ENCODE results near the gene PTX4.

PTX4 gene

GRCh38 chr16:1450218-1450617 is 38.5 kb downstream of the PTX4 start:
- no peaks in the 10 kb centered on the region for H3K4me1 ChIP-seq (ENCODE audit: insufficient read depth, low read length)
- no peak overlapping the region for H3K9ac ChIP-seq (ENCODE audit: low read depth, low read length)
- H3K9me3 ChIP-seq (ENCODE audit: insufficient read depth, low read depth, low read length): no peaks in the 10 kb centered on the region
- H3K27me3 ChIP-seq (ENCODE audit: insufficient read depth, low read length): no peaks in the 10 kb centered on the region
- no peak overlapping the region for H3K4me3 ChIP-seq (ENCODE audit: low read length)
- H3K36me3 ChIP-seq (ENCODE audit: insufficient read depth, low read depth, low read length): peaks cover 35% of the 10 kb centered on the region
- no peak overlapping the region for H3K27ac ChIP-seq (ENCODE audit: low read length)

GRCh38 chr16:1449201-1449788 is 39.4 kb downstream of the PTX4 start:
- H3K9ac ChIP-seq (ENCODE audit: low read depth, low read length): no peak overlapping the region

GRCh38 chr16:1448536-1449116 is 40.1 kb downstream of the PTX4 start:
- Histone ChIP-seq H3K27me3 (ENCODE audit: insufficient read depth, low read length) (no peaks in the 10 kb centered on the region), H3K27ac (ENCODE audit: low read length) (no peak overlapping the region), H3K4me3 (ENCODE audit: low read length) (no peak overlapping the region), H3K9ac (ENCODE audit: low read depth, low read length) (no peak overlapping the region), H3K9me3 (ENCODE audit: insufficient read depth, low read depth, low read length) (no peaks in the 10 kb centered on the region), H3K4me1 (ENCODE audit: insufficient read depth, low read length) (no peaks in the 10 kb centered on the region), H3K36me3 (ENCODE audit: insufficient read depth, low read depth, low read length) (peaks cover 22% of the 10 kb centered on the region; the same call in 1 of the 2 replicates)

More at GRCh38 chr16:1449201-1449788, 39.4 kb downstream of the PTX4 start:
- Histone ChIP-seq H3K27me3 (ENCODE audit: insufficient read depth, low read length) (no peaks in the 10 kb centered on the region), H3K9me3 (ENCODE audit: insufficient read depth, low read depth, low read length) (no peaks in the 10 kb centered on the region), H3K36me3 (ENCODE audit: insufficient read depth, low read depth, low read length) (peaks cover 29% of the 10 kb centered on the region), H3K4me1 (ENCODE audit: insufficient read depth, low read length) (no peaks in the 10 kb centered on the region), H3K4me3 (ENCODE audit: low read length) (no peak overlapping the region), H3K27ac (ENCODE audit: low read length) (no peak overlapping the region)

GRCh38 chr16:1447965-1448364 is 40.8 kb downstream of the PTX4 start:
- Histone ChIP-seq H3K27me3 (ENCODE audit: insufficient read depth, low read length) (no peaks in the 10 kb centered on the region), H3K4me1 (ENCODE audit: insufficient read depth, low read length) (no peaks in the 10 kb centered on the region), H3K9ac (ENCODE audit: low read depth, low read length) (no peak overlapping the region), H3K36me3 (ENCODE audit: insufficient read depth, low read depth, low read length) (peaks cover 16% of the 10 kb centered on the region; the same call in 1 of the 2 replicates), H3K27ac (ENCODE audit: low read length) (no peak overlapping the region), H3K9me3 (ENCODE audit: insufficient read depth, low read depth, low read length) (no peaks in the 10 kb centered on the region), H3K4me3 (ENCODE audit: low read length) (no peak overlapping the region)

- Histone ChIP-seq H3K4me3 (ENCODE audit: low read length) (no peak overlapping the region), H3K36me3 (ENCODE audit: insufficient read depth, low read depth, low read length) (peaks cover 14% of the 10 kb centered on the region; the same call in 1 of the 2 replicates), H3K9me3 (ENCODE audit: insufficient read depth, low read depth, low read length) (no peaks in the 10 kb centered on the region), H3K27me3 (ENCODE audit: insufficient read depth, low read length) (no peaks in the 10 kb centered on the region), H3K27ac (ENCODE audit: low read length) (no peak overlapping the region), H3K9ac (ENCODE audit: low read depth, low read length) (no peak overlapping the region), H3K4me1 (ENCODE audit: insufficient read depth, low read length) (no peaks in the 10 kb centered on the region)
These were observed 42.3 kb downstream of the PTX4 start for GRCh38 chr16:1446296-1447080.

GRCh38 chr16:1445518-1446203 is 43.1 kb downstream of the PTX4 start:
- Histone ChIP-seq H3K27me3 (ENCODE audit: insufficient read depth, low read length) (no peaks in the 10 kb centered on the region), H3K27ac (ENCODE audit: low read length) (no peak overlapping the region), H3K36me3 (ENCODE audit: insufficient read depth, low read depth, low read length) (peaks cover 6% of the 10 kb centered on the region; the same call in 1 of the 2 replicates), H3K4me3 (ENCODE audit: low read length) (no peak overlapping the region), H3K9me3 (ENCODE audit: insufficient read depth, low read depth, low read length) (no peaks in the 10 kb centered on the region), H3K9ac (ENCODE audit: low read depth, low read length) (no peak overlapping the region), H3K4me1 (ENCODE audit: insufficient read depth, low read length) (no peaks in the 10 kb centered on the region)

- H3K27me3 ChIP-seq (ENCODE audit: insufficient read depth, low read length): no peaks in the 10 kb centered on the region
- no peak overlapping the region for H3K9ac ChIP-seq (ENCODE audit: low read depth, low read length)
- H3K27ac ChIP-seq (ENCODE audit: low read length): no peak overlapping the region
- peaks cover 6% of the 10 kb centered on the region; the same call in 1 of the 2 replicates for H3K36me3 ChIP-seq (ENCODE audit: insufficient read depth, low read depth, low read length)
- no peaks in the 10 kb centered on the region for H3K4me1 ChIP-seq (ENCODE audit: insufficient read depth, low read length)
- H3K4me3 ChIP-seq (ENCODE audit: low read length): no peak overlapping the region
- H3K9me3 ChIP-seq (ENCODE audit: insufficient read depth, low read depth, low read length): no peaks in the 10 kb centered on the region
These were observed 43.8 kb downstream of the PTX4 start for GRCh38 chr16:1444730-1445517.

- Histone ChIP-seq H3K9me3 (ENCODE audit: insufficient read depth, low read depth, low read length) (no peaks in the 10 kb centered on the region), H3K4me3 (ENCODE audit: low read length) (no peak within 1 kb of the TSS), H3K36me3 (ENCODE audit: insufficient read depth, low read depth, low read length) (peaks cover 6% of the 10 kb centered on the region; the same call in 1 of the 2 replicates), H3K9ac (ENCODE audit: low read depth, low read length) (no peak within 1 kb of the TSS), H3K4me1 (ENCODE audit: insufficient read depth, low read length) (no peaks in the 10 kb centered on the region), H3K27ac (ENCODE audit: low read length) (no peak within 1 kb of the TSS), H3K27me3 (ENCODE audit: insufficient read depth, low read length) (no peaks in the 10 kb centered on the region)
These were observed 44.6 kb downstream of the PTX4 start, which contains the start of gene CCDC154 for GRCh38 chr16:1443980-1444729. TSS of gene CCDC154 (minus strand) at chr16:1444556. CDS start at chr16:1444322, 234 bp downstream.

GRCh38 chr16:1443403-1443973 is 45.3 kb downstream of the PTX4 start:
- H3K36me3 ChIP-seq (ENCODE audit: insufficient read depth, low read depth, low read length): peaks cover 6% of the 10 kb centered on the region; the same call in 1 of the 2 replicates
- no peak overlapping the region for H3K9ac ChIP-seq (ENCODE audit: low read depth, low read length)
- H3K4me3 ChIP-seq (ENCODE audit: low read length): no peak overlapping the region
- H3K9me3 ChIP-seq (ENCODE audit: insufficient read depth, low read depth, low read length): no peaks in the 10 kb centered on the region
- H3K27ac ChIP-seq (ENCODE audit: low read length): no peak overlapping the region
- H3K27me3 ChIP-seq (ENCODE audit: insufficient read depth, low read length): no peaks in the 10 kb centered on the region
- no peaks in the 10 kb centered on the region for H3K4me1 ChIP-seq (ENCODE audit: insufficient read depth, low read length)

- no peak overlapping the region for H3K4me3 ChIP-seq (ENCODE audit: low read length)
- H3K36me3 ChIP-seq (ENCODE audit: insufficient read depth, low read depth, low read length): peaks cover under 1% of the 10 kb centered on the region; the same call in 1 of the 2 replicates
- no peaks in the 10 kb centered on the region for H3K9me3 ChIP-seq (ENCODE audit: insufficient read depth, low read depth, low read length)
- no peak overlapping the region for H3K27ac ChIP-seq (ENCODE audit: low read length)
- no peaks in the 10 kb centered on the region for H3K27me3 ChIP-seq (ENCODE audit: insufficient read depth, low read length)
- H3K4me1 ChIP-seq (ENCODE audit: insufficient read depth, low read length): no peaks in the 10 kb centered on the region
- no peak overlapping the region for H3K9ac ChIP-seq (ENCODE audit: low read depth, low read length)
These were observed 46.0 kb downstream of the PTX4 start for GRCh38 chr16:1442697-1443096.
